ENCODE measurements around the gene GPR68. TPM values are rescaled to one million over a fixed set of nuclear protein-coding genes. Genes with fewer than 3 reads are reported as not detected.
A peak's percentile ranks its signal among the peaks of the same experiment; 100 is the strongest.

The GPR68 gene
- total and polyA plus RNA-seq, 2 of the 4 experiments (the other 2 are of a cell fraction) = 0.72 to 0.94 TPM

DNA sequence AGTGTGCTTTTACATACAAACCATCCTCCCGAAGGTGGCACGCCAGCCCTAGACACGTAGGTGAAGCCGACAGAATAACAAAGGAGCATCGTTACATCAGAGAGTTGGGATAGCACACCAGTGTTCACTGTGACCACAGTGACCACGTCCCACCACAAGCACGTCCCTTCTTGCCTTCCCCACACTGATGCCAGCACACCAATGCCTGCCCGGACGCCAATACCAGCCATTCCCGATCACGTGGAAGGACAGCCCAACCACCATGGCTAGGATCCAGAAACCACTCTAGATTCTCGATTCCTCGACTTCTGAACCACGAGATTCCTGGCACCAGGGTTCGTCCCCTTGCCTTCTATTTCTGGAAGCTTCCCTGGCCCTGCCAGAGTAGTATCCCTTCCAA is 48.0 kb upstream of the GPR68 start:
- Histone ChIP-seq H3K4me1 (ENCODE audit: control insufficient read depth, insufficient read depth, low read length) (no peaks in the 10 kb centered on the region), H2BK20ac (ENCODE audit: low read depth, low read length) (no peak overlapping the region), H4K20me1 (ENCODE audit: insufficient read depth, low read length) (no peaks in the 10 kb centered on the region), H3K9me3 (ENCODE audit: control insufficient read depth, insufficient read depth, low read length) (no peaks in the 10 kb centered on the region), H4K5ac (ENCODE audit: low read depth, low read length) (no peak overlapping the region), H3K9me1 (ENCODE audit: insufficient read depth, low read length) (no peaks in the 10 kb centered on the region), H2AK5ac (ENCODE audit: low read depth, low read length) (no peak overlapping the region), H3K9ac (ENCODE audit: low read depth, low read length) (no peak overlapping the region), H3K4ac (ENCODE audit: low read depth, low read length) (no peak overlapping the region), H2AK9ac (replicated peaks; ENCODE audit: low read depth, low read length, poor library complexity) (peak overlapping the region; percentile 53), H3K56ac (ENCODE audit: extremely low read depth, insufficient read depth, low read length) (no peak overlapping the region), H3K27ac (ENCODE audit: insufficient read depth, low read length) (no peak overlapping the region), H2BK5ac (ENCODE audit: low read depth, low read length, poor library complexity, severe bottlenecking) (no peak overlapping the region), H4K8ac (ENCODE audit: low read depth in 2 of 2, low read length in 2 of 2) (no peak overlapping the region), H3K79me1 (ENCODE audit: low read depth in 1 of 2, low read length in 2 of 2) (no peaks in the 10 kb centered on the region), H3K23ac (ENCODE audit: low read depth, low read length) (no peak overlapping the region), H3K18ac (ENCODE audit: low read depth, low read length) (no peak overlapping the region), H2AFZ (replicated peaks; ENCODE audit: low read length, poor library complexity) (no peak overlapping the region), H3K4me2 (ENCODE audit: low read depth, low read length) (no peak overlapping the region), H2BK120ac (ENCODE audit: low read depth, low read length) (no peak overlapping the region), H3K4me3 (ENCODE audit: insufficient read depth, low read depth, low read length) (no peak overlapping the region), H3K14ac (replicated peaks; ENCODE audit: low read depth, low read length) (no peak overlapping the region), H4K91ac (ENCODE audit: insufficient read depth, low read depth, low read length) (no peak overlapping the region), H3K36me3 (ENCODE audit: control insufficient read depth, insufficient read depth, low read length) (no peaks in the 10 kb centered on the region), H3K27me3 (ENCODE audit: control insufficient read depth, insufficient read depth, low read length) (peaks cover 4% of the 10 kb centered on the region; the same call in 1 of the 2 replicates), H2BK15ac (ENCODE audit: low read depth, low read length) (no peak overlapping the region)
- ATAC-seq (ENCODE audit: low read depth) (no peak), DNase-seq (no peak)
- TF ChIP-seq POLR2A (IDR thresholded peaks at IDR 0.05; ENCODE audit: low read depth, low read length) (no peak), MAFK (IDR thresholded peaks at IDR 0.05; ENCODE audit: low read depth, low read length) (no peak), RFX5 (IDR thresholded peaks at IDR 0.05; ENCODE audit: low read depth, low read length) (no peak), CEBPB (IDR thresholded peaks at IDR 0.05; ENCODE audit: low read depth, low read length) (no peak), RCOR1 (IDR thresholded peaks at IDR 0.05; ENCODE audit: insufficient replicate concordance, low read length) (no peak), SMC3 (IDR thresholded peaks at IDR 0.05; ENCODE audit: low read depth, low read length) (no peak), MAZ (IDR thresholded peaks at IDR 0.05; ENCODE audit: borderline replicate concordance, low read depth, low read length) (no peak), NFE2L2 (IDR thresholded peaks at IDR 0.05; ENCODE audit: low read depth, low read length) (no peak), ELK1 (IDR thresholded peaks at IDR 0.05; ENCODE audit: borderline replicate concordance, low read depth, low read length) (no peak)
- TF ChIP-seq, protein P1, sequence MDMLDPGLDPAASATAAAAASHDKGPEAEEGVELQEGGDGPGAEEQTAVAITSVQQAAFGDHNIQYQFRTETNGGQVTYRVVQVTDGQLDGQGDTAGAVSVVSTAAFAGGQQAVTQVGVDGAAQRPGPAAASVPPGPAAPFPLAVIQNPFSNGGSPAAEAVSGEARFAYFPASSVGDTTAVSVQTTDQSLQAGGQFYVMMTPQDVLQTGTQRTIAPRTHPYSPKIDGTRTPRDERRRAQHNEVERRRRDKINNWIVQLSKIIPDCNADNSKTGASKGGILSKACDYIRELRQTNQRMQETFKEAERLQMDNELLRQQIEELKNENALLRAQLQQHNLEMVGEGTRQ (IDR thresholded peaks at IDR 0.05; ENCODE audit: low read depth, low read length) = no peak
- in situ Hi-C loops (cut with MboI; ENCODE audit: low sequenced_read_pairs) (no loop called here), dilution Hi-C loops (cut with HindIII; ENCODE audit: low sequenced_read_pairs, unreplicated experiment) (no loop called here), intact Hi-C loops (cut with micrococcal nuclease) (no loop called here)
- CTCF ChIA-PET = no interaction called here
- BruUV-seq (replicated peaks) = no TSS peak
- WGBS, 2 experiments (ENCODE audit: extremely low coverage in 2 of 2, insufficient read length in 1 of 2) = 91% methylated on average over 10 of the region's 15 CpGs; no CpG with 5 or more reads in 1 of the 2 experiments
- POLR2A ChIA-PET (ENCODE audit: unreplicated experiment) = no interaction called here

All from IMR-90 (cell line).